Stimulated activated naive B cell treated with anti-CD40 and anti-IgM and Interleukin-4, amounts not matched to agents 10 μg/mL and 1 μg/mL and 100 μg/mL, for 72 hours (primary cell): ENCODE results near the gene SH2B2.
A peak's percentile ranks its signal among the peaks of the same experiment; 100 is the strongest.
"Not testable (repeated sequence)": the region's sequence is repeated elsewhere in the genome, so short reads cannot be mapped to it uniquely, and the experiment has no call there.

ENCODE experiments used
- ATAC-seq, 2 donors: fragments of 150-1000 bp; cut with Tn5 transposase; replicated peaks; 2 replicates each; pipeline ENCODE4 v1.10.0; 2021; ENCODE audit warnings: moderate library complexity in 1 of 2
- DNase-seq: peaks from one replicate; pipeline ENCODE4 v3.0.0; 2021
- H3K27ac Mint-ChIP-seq: one replicate; pipeline ENCODE4 v1.8.0; 2022; ENCODE audit warnings: mild to moderate bottlenecking, mixed read lengths
- H3K27me3 Mint-ChIP-seq, 2 donors: one replicate each; pipeline ENCODE4 v1.8.0; 2022; ENCODE audit warnings: mixed read lengths in 2 of 2
- H3K36me3 Mint-ChIP-seq, 2 donors: one replicate each; pipeline ENCODE4 v1.8.0; 2022; ENCODE audit warnings: mixed read lengths in 2 of 2, mild to moderate bottlenecking in 1 of 2
- H3K4me1 Mint-ChIP-seq, 2 donors: one replicate each; pipeline ENCODE4 v1.8.0; 2022; ENCODE audit warnings: mixed read lengths in 2 of 2, mild to moderate bottlenecking in 1 of 2
- H3K4me3 Mint-ChIP-seq, 2 donors: one replicate each; pipeline ENCODE4 v1.8.0; 2022; ENCODE audit warnings: mild to moderate bottlenecking in 2 of 2, mixed read lengths in 2 of 2, moderate library complexity in 1 of 2
- H3K9me3 Mint-ChIP-seq, 2 donors: one replicate each; pipeline ENCODE4 v1.8.0; 2022; ENCODE audit warnings: mixed read lengths in 2 of 2, mild to moderate bottlenecking in 1 of 2

SH2B2 gene

DNA sequence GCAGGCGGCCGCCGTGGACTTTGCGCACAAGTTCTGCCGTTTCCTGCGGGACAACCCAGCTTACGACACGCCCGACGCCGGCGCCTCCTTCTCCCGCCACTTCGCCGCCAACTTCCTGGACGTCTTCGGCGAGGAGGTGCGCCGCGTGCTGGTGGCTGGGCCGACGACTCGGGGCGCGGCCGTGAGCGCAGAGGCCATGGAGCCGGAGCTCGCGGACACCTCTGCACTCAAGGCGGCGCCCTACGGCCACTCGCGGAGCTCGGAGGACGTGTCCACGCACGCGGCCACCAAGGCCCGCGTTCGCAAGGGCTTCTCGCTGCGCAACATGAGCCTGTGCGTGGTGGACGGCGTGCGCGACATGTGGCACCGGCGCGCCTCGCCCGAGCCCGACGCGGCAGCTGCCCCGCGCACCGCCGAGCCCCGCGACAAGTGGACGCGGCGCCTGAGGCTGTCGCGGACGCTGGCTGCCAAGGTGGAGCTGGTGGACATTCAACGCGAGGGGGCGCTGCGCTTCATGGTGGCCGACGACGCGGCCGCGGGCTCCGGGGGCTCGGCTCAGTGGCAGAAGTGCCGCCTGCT is 14.1 kb downstream of the SH2B2 start:
- DNase-seq: no peak
- Mint-ChIP-seq H3K4me1 (peaks cover 41 to 59% of the 10 kb centered on the region in 2 donors), H3K9me3 (no peaks in the 10 kb centered on the region), H3K27me3 (no peaks in the 10 kb centered on the region), H3K4me3 (no peak overlapping the region), H3K36me3 (peaks cover 20 to 48% of the 10 kb centered on the region in 2 donors), H3K27ac (no peak overlapping the region)
- ATAC-seq: no peak

DNA sequence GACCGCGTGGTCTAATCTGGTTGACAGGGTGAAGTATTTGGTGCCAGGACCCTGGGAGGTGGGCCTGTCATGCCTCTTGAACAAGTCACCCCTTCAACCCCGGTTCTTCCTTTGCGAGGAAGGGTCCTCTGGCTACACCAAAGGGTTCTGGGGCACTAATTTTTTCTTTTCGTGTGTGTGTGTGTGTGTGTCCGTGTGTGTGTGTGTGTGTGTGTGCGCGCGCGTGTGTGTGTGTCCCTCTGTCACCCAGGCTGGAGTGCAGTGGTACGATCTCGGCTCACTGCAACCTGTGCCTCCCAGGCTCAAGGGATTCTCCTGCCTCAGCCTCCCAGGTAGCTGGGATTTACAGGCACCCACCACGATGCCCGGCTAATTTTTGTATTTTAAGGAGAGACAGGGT is 14.7 kb downstream of the SH2B2 start:
- H3K4me1 Mint-ChIP-seq: peaks cover 38 to 59% of the 10 kb centered on the region in 2 donors
- not testable (repeated sequence) for H3K9me3 Mint-ChIP-seq, H3K27me3 Mint-ChIP-seq, ATAC-seq, H3K27ac Mint-ChIP-seq, H3K4me3 Mint-ChIP-seq, DNase-seq
- peaks cover 19 to 42% of the 10 kb centered on the region in 2 donors for H3K36me3 Mint-ChIP-seq

DNA sequence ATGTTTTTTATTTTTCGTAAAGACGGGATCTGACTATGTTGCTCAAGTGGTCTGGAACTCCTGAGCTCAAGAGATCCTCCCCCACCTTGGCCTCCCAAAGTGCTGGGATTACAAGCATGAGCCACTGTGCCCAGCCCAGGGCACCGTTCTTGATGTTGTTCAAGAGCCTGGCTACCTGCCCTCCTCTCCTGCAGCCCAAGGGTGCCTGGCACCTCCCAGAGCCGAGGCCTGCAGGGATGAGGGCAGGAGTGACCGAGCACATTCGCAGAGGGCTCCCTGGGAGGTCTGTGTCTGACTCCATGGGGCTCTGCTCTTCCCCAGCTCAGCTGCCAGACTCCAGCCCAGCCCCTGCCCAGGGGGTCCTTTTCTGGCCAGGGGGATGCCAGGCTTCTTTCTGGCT is 15.4 kb downstream of the SH2B2 start:
- Mint-ChIP-seq H3K4me3 (no peak overlapping the region), H3K36me3 (peaks cover 19 to 42% of the 10 kb centered on the region in 2 donors), H3K4me1 (peaks cover 39 to 62% of the 10 kb centered on the region in 2 donors), H3K9me3 (no peaks in the 10 kb centered on the region), H3K27me3 (no peaks in the 10 kb centered on the region), H3K27ac (no peak overlapping the region)
- no peak for ATAC-seq
- DNase-seq: no peak

DNA sequence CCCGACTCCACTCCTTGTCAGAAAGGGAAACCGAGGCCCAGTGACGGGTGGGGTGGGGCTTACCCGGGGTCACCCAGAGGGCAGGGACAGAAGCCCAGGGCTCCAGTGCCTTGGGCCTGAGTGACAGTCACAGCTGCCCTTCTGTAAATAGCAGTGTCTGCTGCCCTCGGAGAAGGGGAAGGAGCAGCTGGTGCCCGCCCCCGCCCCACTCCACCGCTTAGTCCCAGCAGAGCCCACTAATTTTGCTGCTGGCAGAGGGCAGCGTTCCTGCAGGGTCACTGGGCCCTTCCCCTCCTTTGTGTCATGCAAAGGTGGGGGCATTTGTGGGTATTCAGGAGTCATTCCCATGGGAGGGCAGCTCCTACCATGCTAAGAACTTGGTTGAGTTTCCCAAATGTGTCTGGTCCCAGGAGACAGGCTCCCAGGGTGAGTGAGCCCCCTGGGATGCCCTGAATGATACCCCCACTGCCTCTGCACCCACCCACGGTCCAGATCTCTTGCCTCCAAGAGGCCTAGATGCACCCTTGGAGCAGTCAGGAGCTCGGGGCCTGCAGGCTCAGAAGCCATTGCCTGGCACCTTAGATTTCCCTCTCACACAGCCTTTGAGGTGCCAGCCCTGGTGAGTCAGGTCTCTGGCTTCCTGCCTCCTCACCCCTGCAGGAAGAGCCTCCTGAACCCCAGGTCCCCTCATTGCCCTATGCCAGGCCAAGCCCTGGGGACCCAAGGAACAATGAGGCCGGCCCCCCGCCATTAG is 17.2 kb downstream of the SH2B2 start:
- Mint-ChIP-seq H3K36me3 (peaks cover 22 to 41% of the 10 kb centered on the region in 2 donors), H3K27ac (peak overlapping the region; percentile 70), H3K4me3 (peak overlapping the region in 1 of 2 donors; percentile 33), H3K27me3 (no peaks in the 10 kb centered on the region), H3K4me1 (peaks cover 37 to 67% of the 10 kb centered on the region in 2 donors), H3K9me3 (no peaks in the 10 kb centered on the region)
- DNase-seq: no peak
- ATAC-seq: no peak

DNA sequence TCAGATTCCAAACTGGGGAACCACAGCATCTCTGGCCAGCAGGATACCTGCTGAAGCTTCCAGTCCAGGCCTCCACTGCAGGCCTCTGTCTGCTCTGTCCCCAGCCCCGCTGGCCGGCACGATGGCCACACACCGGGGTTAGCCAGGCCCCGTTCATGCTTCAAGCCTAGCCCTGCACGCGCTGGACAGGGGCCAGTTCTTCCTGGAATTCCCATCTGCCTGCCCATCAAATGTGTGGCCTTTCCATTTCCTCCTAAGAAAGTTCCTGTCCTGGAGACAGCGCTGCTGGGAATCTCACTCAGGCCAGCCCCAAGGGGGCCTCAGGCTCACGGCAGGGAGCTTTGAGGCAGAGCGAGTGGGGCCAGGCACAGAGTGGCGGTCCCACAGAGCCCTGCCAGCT is 18.0 kb downstream of the SH2B2 start:
- Mint-ChIP-seq H3K36me3 (peaks cover 27 to 46% of the 10 kb centered on the region in 2 donors), H3K27me3 (no peaks in the 10 kb centered on the region), H3K27ac (no peak overlapping the region), H3K4me3 (no peak overlapping the region), H3K4me1 (peaks cover 37 to 67% of the 10 kb centered on the region in 2 donors), H3K9me3 (no peaks in the 10 kb centered on the region)
- DNase-seq (no peak), ATAC-seq (no peak)

DNA sequence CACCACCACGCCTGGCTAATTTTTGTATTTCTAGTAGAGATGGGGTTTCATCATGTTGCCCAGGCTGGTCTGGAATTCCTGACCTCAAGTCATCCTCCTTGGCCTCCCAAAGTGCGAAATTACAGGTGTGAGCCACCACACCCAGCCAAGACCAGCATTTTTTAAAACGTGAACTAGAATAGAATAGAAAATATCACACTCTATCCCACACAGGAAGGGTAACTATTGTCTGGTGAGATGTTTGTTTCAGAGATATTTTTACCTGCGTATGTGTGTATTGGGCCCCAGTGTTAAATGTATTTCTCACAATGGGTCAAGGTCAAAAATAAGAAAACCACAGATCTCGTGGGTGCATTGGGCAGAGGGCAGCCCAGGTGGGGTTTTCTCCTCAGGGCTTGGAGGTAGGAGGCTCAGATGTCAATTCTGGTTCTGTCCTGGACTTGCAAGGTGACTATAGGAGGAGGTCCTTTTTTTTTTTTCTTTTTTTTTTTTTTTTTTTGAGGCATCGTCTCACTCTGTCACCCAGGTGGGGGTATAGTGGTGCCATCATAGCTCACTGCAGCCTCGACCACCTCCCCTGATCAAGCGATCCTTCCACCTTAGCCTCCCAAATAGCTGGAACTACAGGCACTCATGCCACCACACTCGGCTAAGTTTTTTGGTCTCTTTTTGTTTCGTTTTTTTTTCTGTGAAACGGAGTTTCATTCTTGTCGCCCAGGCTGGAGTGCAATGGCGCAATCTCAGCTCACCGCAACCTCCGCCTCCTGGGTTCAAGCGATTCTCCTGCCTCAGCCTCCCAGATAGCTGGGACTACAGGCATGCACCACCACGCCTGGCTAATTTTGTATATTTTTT is 19.0 kb downstream of the SH2B2 start:
- Mint-ChIP-seq H3K9me3 (no peaks in the 10 kb centered on the region), H3K36me3 (peaks cover 29 to 48% of the 10 kb centered on the region in 2 donors), H3K27ac (peak overlapping the region; percentile 56), H3K27me3 (no peaks in the 10 kb centered on the region), H3K4me1 (peaks cover 40 to 73% of the 10 kb centered on the region in 2 donors), H3K4me3 (peak overlapping the region; percentile 44 to 46)
- peak; percentile 26 to 44 for ATAC-seq
- no peak for DNase-seq

DNA sequence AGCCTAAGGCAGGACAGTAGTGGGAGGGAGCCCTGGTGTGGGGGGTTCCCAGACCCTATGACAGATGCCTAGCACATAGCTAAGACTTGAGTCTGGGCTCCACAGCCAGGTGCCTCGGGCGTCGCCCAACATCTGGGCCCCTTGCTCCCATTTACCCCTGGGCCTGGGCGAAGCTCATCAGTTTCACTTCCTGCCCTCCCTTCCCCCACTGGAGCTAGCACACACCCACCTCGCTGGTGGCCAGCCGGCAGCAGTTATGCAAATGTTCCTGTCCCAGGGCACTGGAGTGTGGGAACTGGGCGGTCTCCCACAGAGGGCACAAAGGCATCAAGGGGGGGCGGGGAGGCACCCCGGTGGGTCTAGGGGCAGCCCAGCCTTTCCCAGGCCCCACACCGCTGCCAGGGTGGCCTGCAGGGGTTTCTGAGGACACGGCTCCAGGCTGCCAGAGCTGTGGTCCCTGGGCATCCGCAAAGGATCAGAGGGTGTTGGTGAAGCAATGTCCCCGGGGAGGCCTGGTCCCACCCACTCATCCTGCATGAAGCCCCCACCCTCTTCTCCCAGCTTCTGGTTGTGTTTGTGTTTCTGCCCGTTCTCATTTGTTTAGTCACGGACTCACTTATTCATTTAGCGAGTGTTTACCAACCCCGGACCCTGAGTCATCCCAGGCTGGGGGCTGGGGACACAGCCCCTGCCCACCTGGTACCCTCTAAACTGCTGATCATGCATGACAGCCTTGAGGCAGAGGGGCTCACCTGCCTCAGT is 20.4 kb downstream of the SH2B2 start:
- Mint-ChIP-seq H3K4me3 (peak overlapping the region; percentile 60 to 74), H3K4me1 (peaks cover 46 to 88% of the 10 kb centered on the region in 2 donors), H3K36me3 (peaks cover 34 to 49% of the 10 kb centered on the region in 2 donors), H3K27me3 (no peaks in the 10 kb centered on the region), H3K27ac (peak overlapping the region; percentile 91), H3K9me3 (no peaks in the 10 kb centered on the region)
- peak; percentile 80 to 84 for ATAC-seq
- peak; percentile 79 for DNase-seq

DNA sequence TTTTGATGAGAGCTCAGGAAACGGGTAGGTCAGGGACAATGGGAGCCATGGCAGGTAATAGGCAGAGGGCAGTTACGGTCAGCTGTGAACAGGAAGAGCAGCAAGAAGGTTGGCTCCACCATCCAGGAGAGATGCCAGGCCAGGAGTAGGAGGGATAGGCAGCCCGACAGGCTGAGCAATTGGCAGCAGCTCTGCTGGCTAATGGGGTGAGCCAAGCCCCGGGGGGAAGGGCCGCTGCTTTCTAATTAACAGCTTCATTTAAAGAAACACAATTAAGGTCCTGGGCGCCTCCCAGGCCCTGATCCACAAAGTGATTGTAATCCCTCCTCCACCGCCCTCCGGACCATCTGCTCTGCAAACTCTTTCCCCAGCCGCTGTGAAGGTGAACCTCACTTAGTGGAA is 23.7 kb downstream of the SH2B2 start:
- H3K4me3 Mint-ChIP-seq: no peak overlapping the region
- ATAC-seq: no peak
- no peaks in the 10 kb centered on the region for H3K9me3 Mint-ChIP-seq
- peaks cover 28 to 62% of the 10 kb centered on the region in 2 donors for H3K4me1 Mint-ChIP-seq
- peaks cover 43 to 49% of the 10 kb centered on the region in 2 donors for H3K36me3 Mint-ChIP-seq
- no peak overlapping the region for H3K27ac Mint-ChIP-seq
- DNase-seq: no peak
- no peaks in the 10 kb centered on the region for H3K27me3 Mint-ChIP-seq

DNA sequence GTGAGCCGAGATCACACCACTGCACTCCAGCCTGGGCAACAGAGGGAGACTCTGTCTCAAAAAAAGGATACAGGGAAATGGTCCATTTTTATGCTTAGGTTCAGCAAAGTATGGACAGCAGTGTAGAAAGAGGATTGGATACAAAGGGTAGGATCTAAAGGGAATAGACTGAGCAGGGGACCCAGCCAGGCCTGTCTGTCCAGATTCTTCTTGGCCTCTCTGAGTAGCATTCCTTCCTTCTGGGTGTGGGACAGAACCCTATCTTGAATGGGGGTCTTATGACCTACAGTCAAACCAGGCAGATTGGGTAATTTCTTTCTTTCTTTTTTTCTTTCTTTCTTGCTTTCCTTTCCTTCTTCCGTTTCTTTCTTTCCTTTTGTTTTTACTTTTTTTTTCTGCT is 25.6 kb downstream of the SH2B2 start:
- Mint-ChIP-seq H3K27ac (peak overlapping the region; percentile 73), H3K4me1 (peaks cover 23 to 47% of the 10 kb centered on the region in 2 donors), H3K4me3 (peak overlapping the region in 1 of 2 donors; percentile 25), H3K9me3 (no peaks in the 10 kb centered on the region), H3K36me3 (peaks cover 47 to 53% of the 10 kb centered on the region in 2 donors), H3K27me3 (no peaks in the 10 kb centered on the region)
- ATAC-seq (no peak), DNase-seq (no peak)

DNA sequence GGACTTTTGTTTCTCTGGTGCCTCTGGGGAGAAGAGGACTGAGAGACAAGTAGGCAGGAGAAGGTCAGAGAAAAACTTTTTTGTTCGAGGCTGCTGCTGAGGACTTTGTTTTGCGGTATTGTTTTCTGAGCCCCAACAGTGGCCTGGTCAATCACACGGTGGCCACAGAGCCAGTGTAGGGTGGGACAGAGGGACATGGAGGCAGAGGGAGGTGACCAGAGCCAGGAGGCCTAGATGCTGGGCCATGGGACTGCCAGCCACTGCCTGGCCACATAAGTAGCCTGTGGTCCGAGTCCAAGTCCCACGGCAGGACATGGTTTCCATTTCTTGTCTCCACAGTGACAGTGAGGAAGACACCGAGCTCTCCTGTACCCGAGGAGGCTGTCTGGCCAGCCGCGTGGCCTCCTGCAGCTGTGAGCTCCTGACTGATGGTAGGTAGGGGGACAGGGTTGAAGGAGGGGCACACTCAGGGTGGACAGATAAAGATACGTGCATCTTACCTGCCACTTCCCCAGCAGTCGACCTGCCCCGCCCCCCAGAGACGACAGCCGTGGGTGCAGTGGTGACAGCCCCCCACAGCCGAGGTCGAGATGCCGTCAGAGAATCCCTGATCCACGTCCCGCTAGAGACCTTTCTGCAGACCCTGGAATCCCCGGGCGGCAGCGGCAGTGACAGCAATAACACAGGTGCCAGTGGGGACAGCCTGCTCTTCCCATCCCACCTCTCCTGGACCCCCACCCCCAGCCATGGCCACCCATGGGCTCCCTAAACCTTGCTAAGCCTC is 27.5 kb downstream of the SH2B2 start:
- Mint-ChIP-seq H3K36me3 (peaks cover 44 to 53% of the 10 kb centered on the region in 2 donors), H3K9me3 (no peaks in the 10 kb centered on the region), H3K4me3 (no peak overlapping the region), H3K27ac (no peak overlapping the region), H3K4me1 (peaks cover 17 to 43% of the 10 kb centered on the region in 2 donors), H3K27me3 (no peaks in the 10 kb centered on the region)
- ATAC-seq (no peak), DNase-seq (no peak)

DNA sequence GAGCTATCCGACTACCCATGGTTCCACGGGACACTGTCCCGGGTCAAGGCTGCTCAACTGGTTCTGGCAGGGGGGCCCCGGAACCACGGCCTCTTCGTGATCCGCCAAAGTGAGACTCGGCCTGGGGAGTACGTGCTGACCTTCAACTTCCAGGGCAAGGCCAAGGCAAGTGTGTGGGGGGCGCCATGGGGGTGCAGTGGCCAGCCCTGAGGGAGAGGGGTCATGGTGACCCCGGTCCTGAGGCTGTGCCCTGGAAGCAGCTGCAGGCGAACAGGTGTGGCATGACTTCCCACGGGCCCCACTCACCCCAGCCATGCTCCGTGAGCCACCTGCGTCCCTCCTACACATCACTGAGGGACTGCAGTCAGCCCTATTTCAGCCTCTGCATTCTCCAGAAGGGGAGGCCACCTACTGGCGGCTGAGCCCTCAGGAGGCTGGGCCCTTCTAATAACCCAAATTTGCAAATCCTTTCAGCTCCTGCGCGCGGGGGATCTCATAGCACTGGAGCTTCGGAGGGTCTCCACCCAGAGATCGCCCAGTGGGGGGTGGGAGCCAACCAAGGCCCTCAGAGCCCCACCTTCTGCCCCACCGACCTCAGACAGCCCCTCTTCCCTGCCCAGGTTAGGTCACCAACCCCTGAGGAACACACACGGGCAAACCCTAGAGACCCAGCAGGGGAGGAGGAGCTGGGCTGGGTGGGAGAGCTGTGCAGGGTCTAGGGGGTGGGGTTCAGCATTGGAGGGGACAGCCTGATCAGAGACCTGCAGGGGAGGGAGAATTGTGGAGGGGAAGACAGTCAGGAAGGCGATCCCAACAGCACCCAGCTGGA is 30.8 kb downstream of the SH2B2 start:
- DNase-seq (no peak), ATAC-seq (peak; percentile 49 to 50)
- no peak overlapping the region for H3K4me3 Mint-ChIP-seq
- H3K36me3 Mint-ChIP-seq: peaks cover 49 to 58% of the 10 kb centered on the region in 2 donors
- no peaks in the 10 kb centered on the region for H3K27me3 Mint-ChIP-seq
- no peaks in the 10 kb centered on the region for H3K9me3 Mint-ChIP-seq
- H3K27ac Mint-ChIP-seq: peak overlapping the region; percentile 44
- peaks cover 11 to 24% of the 10 kb centered on the region in 2 donors for H3K4me1 Mint-ChIP-seq

DNA sequence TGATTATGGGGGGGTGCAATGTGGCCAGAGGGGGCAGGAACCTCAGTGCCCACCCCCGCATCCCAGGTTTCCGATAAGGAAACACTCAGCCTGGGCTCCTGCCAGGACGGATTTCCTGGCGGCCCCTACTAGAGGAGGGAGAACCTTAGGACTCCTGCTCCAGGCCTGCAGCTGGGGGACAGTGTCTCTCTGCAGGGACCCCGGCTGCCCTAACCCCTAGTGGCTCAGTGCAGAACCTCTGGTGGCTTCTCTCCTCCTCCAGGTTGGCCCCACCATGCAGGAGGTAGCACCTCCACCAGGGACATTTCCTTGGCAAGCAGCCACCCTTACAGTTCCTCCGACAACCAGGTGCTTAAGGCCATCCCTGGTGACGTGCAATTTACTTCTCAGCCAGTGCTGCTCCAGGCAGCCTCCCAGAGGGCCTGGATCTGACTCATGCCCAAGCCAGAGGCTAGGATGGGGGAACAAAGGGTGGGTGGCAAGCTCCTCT is 31.9 kb downstream of the SH2B2 start:
- peaks cover 49 to 63% of the 10 kb centered on the region in 2 donors for H3K36me3 Mint-ChIP-seq
- peaks cover 12 to 20% of the 10 kb centered on the region in 2 donors for H3K4me1 Mint-ChIP-seq
- ATAC-seq (peak; percentile 37 to 42), DNase-seq (no peak)
- no peak overlapping the region for H3K4me3 Mint-ChIP-seq
- H3K27me3 Mint-ChIP-seq: no peaks in the 10 kb centered on the region
- no peaks in the 10 kb centered on the region for H3K9me3 Mint-ChIP-seq
- peak overlapping the region; percentile 65 for H3K27ac Mint-ChIP-seq
